Kidney tubule cell (primary cell): ENCODE data around the gene CCL13.
A peak's percentile ranks its signal among the peaks of the same experiment; 100 is the strongest.
"Not testable (repeated sequence)": the region's sequence is repeated elsewhere in the genome, so short reads cannot be mapped to it uniquely, and the experiment has no call there.

Experiments
- DNase-seq: peaks from one replicate; pipeline ENCODE4 v3.0.0-alpha.2; 2018; ENCODE audit warnings: low spot score

Gene CCL13

GRCh38 chr17:34356194-34356593, at the start of gene CCL13:
TSS of gene CCL13 (plus strand) at chr17:34356480. CDS start at chr17:34356527, 47 bp downstream.
- no peak for DNase-seq

GRCh38 chr17:34307110-34307509, 49.2 kb upstream of the CCL13 start:
- peak; percentile 7 for DNase-seq

GRCh38 chr17:34308371-34308770, 47.9 kb upstream of the CCL13 start:
- no peak for DNase-seq

GRCh38 chr17:34311291-34311690, 45.0 kb upstream of the CCL13 start:
- no peak for DNase-seq

- no peak for DNase-seq
These were observed 44.2 kb upstream of the CCL13 start for GRCh38 chr17:34312080-34312479.

GRCh38 chr17:34313164-34313563, 43.1 kb upstream of the CCL13 start:
- DNase-seq = no peak

- DNase-seq = no peak
These were observed 42.0 kb upstream of the CCL13 start for GRCh38 chr17:34314279-34314678.

GRCh38 chr17:34318474-34318873, 37.8 kb upstream of the CCL13 start:
- DNase-seq = no peak

GRCh38 chr17:34319039-34319483, 37.2 kb upstream of the CCL13 start, which contains the start of gene CCL8:
TSS of gene CCL8 (plus strand) at chr17:34319435. CDS start at chr17:34319502, 67 bp downstream.
- no peak for DNase-seq

GRCh38 chr17:34321964-34322363, 34.3 kb upstream of the CCL13 start:
- DNase-seq = no peak

- DNase-seq = not testable (repeated sequence)
These were observed 28.7 kb upstream of the CCL13 start for GRCh38 chr17:34327580-34327979.

- no peak for DNase-seq
These were observed 18.6 kb upstream of the CCL13 start for GRCh38 chr17:34337701-34338100.

- no peak for DNase-seq
These were observed 17.0 kb upstream of the CCL13 start for GRCh38 chr17:34339138-34339770.

GRCh38 chr17:34341916-34342315, 14.4 kb upstream of the CCL13 start:
- DNase-seq = no peak

- DNase-seq = no peak
These were observed 9.2 kb upstream of the CCL13 start for GRCh38 chr17:34347063-34347462.

- no peak for DNase-seq
These were observed 6.5 kb upstream of the CCL13 start for GRCh38 chr17:34349751-34350150.

GRCh38 chr17:34351096-34351495, 5.2 kb upstream of the CCL13 start:
- no peak for DNase-seq

- no peak for DNase-seq
These were observed 4.1 kb upstream of the CCL13 start for GRCh38 chr17:34352191-34352590.

GRCh38 chr17:34354637-34355036, 1.6 kb upstream of the CCL13 start:
- no peak for DNase-seq

- no peak for DNase-seq
These were observed 1.1 kb downstream of the CCL13 start for GRCh38 chr17:34357398-34357797.

- no peak for DNase-seq
These were observed 2.4 kb downstream of the CCL13 start for GRCh38 chr17:34358631-34359030.

GRCh38 chr17:34360601-34361270, 4.5 kb downstream of the CCL13 start:
- no peak for DNase-seq

- peak; percentile 90 for DNase-seq
These were observed 5.3 kb downstream of the CCL13 start for GRCh38 chr17:34361478-34362061.
